GM12891 (cell line): ENCODE measurements around the gene SND1.
A peak's percentile ranks its signal among the peaks of the same experiment; 100 is the strongest.

Experiments used
- DNase-seq: peaks from one replicate; pipeline ENCODE4 v3.0.0; 2011; ENCODE audit warnings: low spot score; ENCODE audit not compliant: insufficient read length
- FAIRE-seq: peaks from 2 replicates; lab custom pipeline; 2011; peaks lifted over from hg19 to GRCh38; lab: Jason Lieb, UNC
- PAX5 ChIP-seq: IDR thresholded peaks from 2 replicates; pipeline ENCODE4 v1.6.1; 2011; ENCODE audit warnings: low read length, moderate library complexity, mild to moderate bottlenecking; ENCODE audit not compliant: insufficient read depth, severe bottlenecking
- POLR2A ChIP-seq: IDR thresholded peaks from 2 replicates; pipeline ENCODE4 v1.6.1; 2011; ENCODE audit warnings: low read depth, low read length, control low read depth
- POLR2AphosphoS5 ChIP-seq: IDR thresholded peaks from 2 replicates; pipeline ENCODE4 v1.6.1; 2011; ENCODE audit warnings: low read depth, low read length, control low read depth
- POU2F2 ChIP-seq: IDR thresholded peaks from 2 replicates; pipeline ENCODE4 v1.6.1; 2011; ENCODE audit warnings: low read depth, mild to moderate bottlenecking, control low read depth, low read length, moderate library complexity
- SPI1 ChIP-seq: IDR thresholded peaks from 2 replicates; pipeline ENCODE4 v1.6.1; 2011; ENCODE audit warnings: low read depth, low read length, control low read depth
- TAF1 ChIP-seq: IDR thresholded peaks from 2 replicates; pipeline ENCODE4 v1.6.1; 2011; ENCODE audit warnings: low read depth, low read length, control low read depth

Gene SND1

GRCh38 chr7:128110641-128111364 is 458.8 kb downstream of the SND1 start:
- DNase-seq (no peak), FAIRE-seq (no peak)
- TF ChIP-seq TAF1 (no peak), SPI1 (0 out of 2 replicates have a peak, but pooled peaks have one; percentile 7), POLR2A (no peak), POU2F2 (no peak), PAX5 (no peak), POLR2AphosphoS5 (no peak)

DNA sequence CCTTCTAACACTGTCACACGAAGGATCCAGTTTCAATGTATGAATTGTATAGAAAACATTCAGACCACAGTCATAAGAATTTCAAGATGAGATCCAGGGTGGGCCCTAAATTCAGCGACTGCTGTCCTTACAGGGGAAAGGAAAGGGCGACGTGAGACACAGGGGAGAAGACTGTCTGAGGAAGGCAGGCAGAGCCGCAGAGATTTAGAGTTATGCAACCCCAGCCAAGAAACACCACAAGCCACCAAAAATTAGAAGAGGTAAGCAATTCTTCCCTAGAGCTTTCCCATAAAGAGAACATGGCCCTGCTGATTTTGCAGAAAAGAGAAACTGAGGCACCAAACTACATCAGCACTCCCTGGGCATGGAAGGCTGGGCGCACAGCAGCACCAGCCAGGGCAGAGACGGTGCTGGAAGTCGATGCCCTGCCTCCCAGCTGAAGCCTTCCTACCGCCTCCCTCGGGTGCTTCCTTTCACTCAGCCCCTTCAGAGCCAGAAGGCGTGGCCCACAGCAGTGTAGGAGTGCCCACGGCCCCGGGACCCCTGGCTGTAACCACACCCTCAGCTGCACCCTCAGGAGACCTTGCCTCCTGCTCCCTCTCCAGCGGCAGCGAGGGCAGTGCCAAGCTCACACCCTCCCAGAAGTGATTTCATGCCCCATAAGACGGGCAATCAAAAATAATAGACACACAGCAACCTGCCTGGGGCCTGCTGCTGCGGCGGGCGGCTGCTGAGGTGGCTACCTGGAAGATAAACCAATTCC is 460.2 kb downstream of the SND1 start:
- TF ChIP-seq POU2F2 (no peak), POLR2AphosphoS5 (no peak), TAF1 (no peak), POLR2A (no peak)
- no peak for DNase-seq

DNA sequence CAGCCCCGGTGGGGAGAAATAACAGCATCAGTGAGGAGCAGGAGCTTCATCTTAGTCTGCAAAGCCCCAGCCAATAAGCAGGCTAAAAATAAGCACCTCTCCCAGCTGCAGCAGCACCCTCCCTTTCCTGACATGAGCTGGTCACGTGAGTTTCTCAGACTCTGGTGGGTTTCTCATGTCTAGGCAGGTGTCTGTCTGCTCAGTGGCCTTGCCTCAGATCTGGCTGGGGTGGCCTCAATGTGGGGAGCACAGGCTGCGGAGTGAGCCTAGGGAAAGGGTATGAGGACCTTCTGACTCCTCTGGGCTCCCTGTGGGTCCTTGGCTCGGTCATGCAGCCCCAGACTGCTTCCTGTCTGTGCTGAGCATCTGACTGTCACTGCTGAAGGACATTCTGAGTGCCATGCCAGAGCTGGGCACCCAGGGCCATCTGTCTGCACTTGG is 460.8 kb downstream of the SND1 start:
- no peak for FAIRE-seq
- TF ChIP-seq POLR2AphosphoS5 (no peak), POU2F2 (no peak), TAF1 (no peak), SPI1 (no peak), PAX5 (no peak)
- no peak for DNase-seq

More for the DNA sequence above, 460.2 kb downstream of the SND1 start:
- FAIRE-seq = no peak

DNA sequence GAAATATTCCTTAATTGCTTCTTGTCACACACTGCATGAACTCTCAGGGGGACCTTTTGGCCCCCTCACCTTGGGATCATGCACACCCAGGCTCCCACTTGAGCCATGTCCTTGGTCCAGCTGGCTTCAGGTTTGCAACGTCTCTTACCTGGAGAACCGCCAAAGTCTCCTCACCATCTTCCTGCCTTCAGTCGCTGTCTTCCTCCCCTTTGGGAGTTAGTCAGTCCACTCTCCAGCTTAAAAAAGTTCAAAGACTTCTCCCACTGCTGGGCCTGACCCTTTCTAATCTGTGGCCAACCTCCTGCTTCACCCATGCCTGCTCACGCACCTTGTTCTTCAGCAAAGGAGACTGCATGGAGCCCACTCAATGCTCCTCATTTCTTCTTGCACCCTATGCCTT is 461.8 kb downstream of the SND1 start:
- no peak for FAIRE-seq
- no peak for DNase-seq
- TF ChIP-seq POLR2A = no peak
- TF ChIP-seq POU2F2 = no peak
- no peak for TF ChIP-seq PAX5
- no peak for TF ChIP-seq POLR2AphosphoS5
- TF ChIP-seq TAF1 = no peak
- TF ChIP-seq SPI1 = no peak

DNA sequence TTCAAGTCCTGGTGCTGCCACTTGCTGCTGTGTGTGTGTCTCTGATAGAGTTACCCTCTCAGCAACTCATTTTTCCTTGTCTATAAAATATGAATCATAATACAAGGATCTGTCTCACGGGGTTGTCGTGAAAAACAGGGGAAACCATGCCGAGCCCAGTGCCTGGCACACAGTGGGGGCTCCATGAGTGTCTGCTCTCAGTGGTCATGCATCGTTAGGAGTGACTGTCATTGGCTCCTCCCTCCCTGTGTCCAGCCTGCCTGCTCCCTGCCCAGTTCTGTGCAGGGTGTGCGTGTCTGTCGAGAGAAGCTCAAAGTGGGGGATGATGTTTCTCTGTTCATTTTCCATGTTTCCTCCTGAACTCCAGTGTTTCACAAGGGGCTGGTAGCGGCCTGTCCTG is 462.8 kb downstream of the SND1 start:
- no peak for DNase-seq
- no peak for FAIRE-seq
- TF ChIP-seq POLR2AphosphoS5 = no peak
- TF ChIP-seq POU2F2 = no peak
- no peak for TF ChIP-seq SPI1
- TF ChIP-seq TAF1 = no peak
- no peak for TF ChIP-seq POLR2A
- TF ChIP-seq PAX5 = no peak

- TF ChIP-seq TAF1 (no peak), SPI1 (no peak), PAX5 (no peak)
- FAIRE-seq = no peak
- no peak for DNase-seq
These were observed 463.4 kb downstream of the SND1 start for GRCh38 chr7:128115336-128115820.

GRCh38 chr7:128115821-128116723 is 464.1 kb downstream of the SND1 start:
- TF ChIP-seq POU2F2 (no peak), PAX5 (no peak), POLR2A (no peak), SPI1 (no peak), POLR2AphosphoS5 (no peak), TAF1 (no peak)
- no peak for DNase-seq
- FAIRE-seq = no peak

GRCh38 chr7:128116740-128117139 is 464.7 kb downstream of the SND1 start:
- no peak for TF ChIP-seq POLR2AphosphoS5

GRCh38 chr7:128117691-128118090 is 465.7 kb downstream of the SND1 start:
- no peak for DNase-seq
- no peak for FAIRE-seq
- TF ChIP-seq POU2F2 = no peak
- no peak for TF ChIP-seq POLR2AphosphoS5
- TF ChIP-seq TAF1 = no peak
- TF ChIP-seq PAX5 = no peak
- no peak for TF ChIP-seq SPI1
- TF ChIP-seq POLR2A = no peak

More at GRCh38 chr7:128116740-128117139, 464.7 kb downstream of the SND1 start:
- peak; percentile 26 for FAIRE-seq
- DNase-seq = no peak
